Panc1 (cell line): ENCODE measurements around the gene AGER.

Source experiments
- CTCF ChIP-seq: fragments of 450-650 bp; IDR thresholded peaks from 2 replicates; pipeline ENCODE4 v1.5.1; 2017; ENCODE audit warnings: mild to moderate bottlenecking
- TCF7L2 ChIP-seq: IDR thresholded peaks from 2 replicates; pipeline ENCODE4 v1.6.1; 2011; ENCODE audit warnings: mild to moderate bottlenecking, low read depth, low read length, inconsistent platforms

GRCh38 chr6:32177183-32177787, 6.8 kb downstream of the AGER start:
- no peak for TF ChIP-seq TCF7L2
- no peak for TF ChIP-seq CTCF
